ENCODE results near the gene E2F4.

The E2F4 gene

DNA sequence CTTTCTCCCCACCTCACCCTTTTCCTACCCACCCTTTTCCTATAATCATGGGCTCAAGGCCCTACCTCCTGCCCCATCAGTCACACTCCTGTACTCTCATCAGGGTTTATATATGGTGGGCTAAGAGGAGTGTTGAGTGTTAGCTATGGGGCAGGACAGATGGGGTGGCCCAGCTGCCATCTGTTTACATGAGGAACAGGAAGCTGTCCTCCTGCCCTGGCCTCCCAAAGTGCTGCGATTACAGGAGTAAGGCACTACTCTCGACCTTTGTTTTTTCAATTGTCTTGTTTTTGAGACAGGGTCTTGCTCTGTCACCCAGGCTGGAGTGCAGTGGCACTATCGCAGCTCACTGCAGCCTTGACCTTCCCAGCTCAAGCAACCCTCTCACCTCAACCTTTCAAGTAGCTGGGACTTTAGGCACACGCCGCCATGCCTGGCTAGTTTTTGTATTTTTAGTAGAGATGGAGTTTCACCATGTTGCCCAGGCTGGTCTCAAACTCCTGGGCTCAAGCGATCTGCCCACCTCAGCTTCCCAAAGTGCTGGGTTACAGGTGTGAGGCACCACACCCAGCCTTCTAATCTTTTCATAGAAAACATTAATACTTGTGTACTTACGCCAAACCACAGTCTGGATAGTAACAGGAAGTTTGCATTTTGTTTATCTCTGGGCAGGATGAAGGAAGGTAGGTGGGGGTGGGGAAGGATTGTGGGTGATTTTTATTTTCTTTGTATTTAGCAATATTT is 33.9 kb upstream of the E2F4 start:
- no peak for DNase-seq (ENCODE audit: low spot score)

DNA sequence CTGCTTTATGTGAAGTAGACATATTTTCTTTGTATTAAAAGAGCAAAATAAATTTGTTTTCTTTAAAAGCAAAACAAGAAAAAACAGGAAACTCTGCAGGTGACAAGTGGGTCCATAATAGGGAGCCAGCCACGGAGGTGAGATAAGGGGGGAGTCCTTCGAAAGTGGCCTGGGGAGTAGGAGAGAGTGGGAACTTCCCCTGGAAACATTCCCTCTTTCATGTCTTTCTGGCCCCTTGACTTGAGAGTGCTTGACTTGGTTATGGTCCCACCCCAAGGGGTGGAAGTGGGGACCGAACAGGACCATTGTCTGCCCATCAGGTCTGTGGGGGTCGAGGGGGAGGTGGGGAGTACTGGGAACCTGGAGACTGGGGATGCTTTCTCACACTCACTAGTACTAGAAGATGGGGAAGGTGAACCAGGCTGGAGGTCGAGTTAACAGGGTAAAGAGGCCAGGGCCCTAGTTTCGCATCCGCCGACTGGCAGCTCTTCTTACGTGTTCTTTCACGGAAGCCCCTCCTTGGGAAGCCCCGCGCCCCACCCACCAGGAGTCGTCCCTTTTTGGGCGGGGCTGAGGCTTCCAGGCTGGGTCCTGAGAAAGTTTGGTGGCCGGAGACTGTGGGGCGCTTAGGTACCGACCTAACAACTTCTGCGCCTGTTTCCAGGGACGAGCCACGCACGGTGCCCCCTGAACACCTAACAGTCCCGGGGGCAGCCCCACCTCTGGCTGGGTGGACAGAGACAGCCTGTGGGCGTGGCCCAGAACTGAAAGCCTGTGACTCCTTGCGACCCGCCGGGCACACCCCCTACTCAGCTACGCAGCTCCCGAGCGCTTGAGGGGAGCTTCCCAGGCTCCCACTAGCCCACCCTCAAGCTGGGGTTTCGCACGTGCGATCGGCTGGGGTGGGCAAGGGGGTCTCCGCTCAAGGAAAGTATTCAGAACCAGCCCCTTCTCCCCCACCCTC is 33.0 kb upstream of the E2F4 start:
- DNase-seq (ENCODE audit: low spot score): no peak

- no peak for DNase-seq (ENCODE audit: low spot score)
Measured at GRCh38 chr16:67161595-67162058, 30.3 kb upstream of the E2F4 start.

- no peak for DNase-seq (ENCODE audit: low spot score)
Measured at GRCh38 chr16:67162506-67163163, 29.3 kb upstream of the E2F4 start.

- DNase-seq (ENCODE audit: low spot score): no peak
Measured at GRCh38 chr16:67163164-67163998, 28.6 kb upstream of the E2F4 start.

- no peak for DNase-seq (ENCODE audit: low spot score)
Measured at GRCh38 chr16:67163999-67164558, 27.9 kb upstream of the E2F4 start.

DNA sequence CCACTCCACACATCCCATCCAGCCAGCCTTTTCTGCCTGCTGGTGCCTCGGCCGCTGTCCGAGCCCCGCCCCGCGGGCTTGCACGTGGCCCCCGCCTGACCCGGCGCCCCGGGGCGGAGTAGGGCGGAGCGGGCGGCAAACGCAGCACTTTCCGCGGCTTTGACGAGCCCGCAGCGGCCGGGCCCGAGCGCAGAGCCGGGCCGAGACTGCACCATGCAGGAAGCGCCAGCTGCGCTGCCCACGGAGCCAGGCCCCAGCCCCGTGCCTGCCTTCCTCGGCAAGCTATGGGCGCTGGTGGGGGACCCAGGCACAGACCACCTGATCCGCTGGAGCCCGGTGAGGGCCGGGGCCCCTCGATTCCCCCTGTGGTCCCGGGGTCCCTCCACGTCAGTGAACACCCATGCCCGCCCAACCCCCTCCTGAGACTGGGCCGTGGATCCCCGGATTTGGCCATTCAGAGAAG is 27.3 kb upstream of the E2F4 start, which contains the start of gene HSF4:
HSF4 (plus strand) TSS at position 147 of the 463 bp plus-strand sequence; CDS start at position 214, 67 bp downstream.
- peak; percentile 50 for DNase-seq (ENCODE audit: low spot score)

- no peak for DNase-seq (ENCODE audit: low spot score)
Measured at GRCh38 chr16:67165121-67166078, 26.6 kb upstream of the E2F4 start.

DNA sequence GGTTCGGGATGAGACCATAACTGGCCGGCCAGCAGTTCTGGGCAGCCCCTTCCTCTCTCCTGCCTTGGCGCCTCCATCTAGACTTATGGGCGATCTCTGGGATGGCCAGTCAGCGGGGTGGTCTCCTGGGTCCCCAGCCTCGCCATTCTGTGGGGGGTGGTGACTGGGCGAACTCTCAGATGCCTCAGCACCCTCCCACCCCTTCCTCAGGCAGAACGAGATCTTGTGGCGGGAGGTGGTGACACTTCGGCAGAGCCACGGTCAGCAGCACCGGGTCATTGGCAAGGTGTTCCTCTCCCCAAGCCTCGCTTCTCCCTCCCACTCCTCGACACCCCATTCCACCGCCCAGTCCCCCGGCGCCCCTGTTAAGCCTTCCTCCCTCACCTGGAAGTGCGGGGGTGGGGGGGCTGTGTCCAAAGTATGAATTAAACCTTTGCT is 25.8 kb upstream of the E2F4 start:
- DNase-seq (ENCODE audit: low spot score): no peak

GRCh38 chr16:67166598-67167168 is 25.3 kb upstream of the E2F4 start:
- no peak for DNase-seq (ENCODE audit: low spot score)

DNA sequence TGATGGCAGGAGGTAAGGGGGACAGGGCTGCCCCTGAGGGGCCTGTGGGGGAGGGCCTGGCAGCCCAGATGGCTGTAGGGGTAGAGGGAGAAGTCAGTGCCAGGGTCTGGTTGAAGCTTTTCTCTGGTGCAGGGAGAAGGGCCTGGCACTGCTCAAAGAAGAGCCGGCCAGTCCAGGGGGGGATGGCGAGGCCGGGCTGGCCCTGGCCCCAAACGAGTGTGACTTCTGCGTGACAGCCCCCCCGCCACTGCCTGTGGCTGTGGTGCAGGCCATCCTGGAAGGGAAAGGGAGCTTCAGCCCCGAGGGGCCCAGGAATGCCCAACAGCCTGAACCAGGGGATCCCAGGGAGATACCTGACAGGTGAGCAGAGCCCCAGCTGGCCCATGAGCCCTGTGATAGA is 24.4 kb upstream of the E2F4 start:
- DNase-seq (ENCODE audit: low spot score): no peak

GRCh38 chr16:67169011-67169451 is 22.9 kb upstream of the E2F4 start:
- no peak for DNase-seq (ENCODE audit: low spot score)

- peak; percentile 62 for DNase-seq (ENCODE audit: low spot score)
Measured at GRCh38 chr16:67169642-67170167, 22.2 kb upstream of the E2F4 start.

GRCh38 chr16:67170168-67170948 is 21.6 kb upstream of the E2F4 start, which contains the start of gene NOL3:
Gene NOL3, plus strand, starts transcription at chr16:67170538.
- DNase-seq (ENCODE audit: low spot score): peak; percentile 74

DNA sequence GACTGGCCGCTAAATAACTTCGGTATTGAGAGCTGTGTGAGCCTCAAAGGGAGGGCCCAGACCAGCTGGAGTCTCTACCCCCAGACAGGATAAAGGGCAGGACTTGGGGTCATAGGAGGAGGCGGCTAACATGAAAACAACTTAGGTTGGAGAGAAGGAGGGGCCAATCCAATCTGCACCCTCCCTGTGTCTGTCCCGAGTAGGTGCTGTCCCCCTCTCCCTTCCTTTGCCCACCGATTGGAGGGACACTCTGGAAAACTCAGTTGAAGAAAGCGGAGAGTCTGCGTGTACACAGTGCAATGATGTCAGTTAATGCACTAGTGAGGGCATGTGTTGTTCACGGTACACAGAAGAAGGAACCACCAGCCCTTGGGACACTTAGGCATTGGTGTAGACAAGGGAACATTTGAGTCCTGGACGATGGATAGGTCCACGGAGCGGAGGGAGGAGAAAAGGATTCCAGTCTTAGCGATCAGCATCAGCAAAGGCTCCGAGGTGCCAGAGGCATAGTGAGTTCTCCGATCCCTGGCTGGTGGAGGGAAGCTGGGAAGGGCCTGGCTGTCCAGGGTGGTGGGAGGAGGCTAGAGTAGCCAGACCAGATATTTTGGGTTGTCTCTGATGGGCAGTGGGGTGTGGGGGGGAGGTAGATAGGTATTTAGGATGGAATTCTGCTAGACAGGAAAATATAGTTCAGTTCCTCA is 20.9 kb upstream of the E2F4 start:
- no peak for DNase-seq (ENCODE audit: low spot score)

GRCh38 chr16:67173323-67173722 is 18.6 kb upstream of the E2F4 start:
- DNase-seq (ENCODE audit: low spot score): no peak
